Right lobe of liver (tissue), 4 donors: ENCODE measurements around the gene TUBGCP5.

ENCODE experiments used
- CTCF ChIP-seq, 4 donors: fragments of 200-600 bp in 3 of 4; fragments of 450-650 bp in 1 of 4; IDR thresholded peaks; one replicate each; pipeline versions ENCODE4 v1.5.1 to v1.8.0; 2016 to 2022; ENCODE audit warnings: antibody characterized with exemption in 4 of 4, mild to moderate bottlenecking in 2 of 4
- POLR2A ChIP-seq: fragments of 450-650 bp; IDR thresholded peaks from one replicate; pipeline ENCODE4 v1.6.1; 2017; ENCODE audit warnings: antibody characterized with exemption, mild to moderate bottlenecking
- donor health status: DM: no; HTN: no; CAD: no.
- donor health status: DM: no; HTN: no; CAD: no.
- donor health status: DM: no; HTN: yes; CAD: no.

- TF ChIP-seq CTCF (IDR thresholded peaks at IDR 0.05) (no peak), POLR2A (no peak)
Measured at GRCh38 chr15:22958487-22959280, 80.7 kb downstream of the TUBGCP5 start.
